Prostate gland (tissue), 2 donors: ENCODE data around the gene DCAF7.

Experiments used
- POLR2A ChIP-seq: fragments of 450-650 bp; IDR thresholded peaks from one replicate; pipeline ENCODE4 v1.6.1; 2016; ENCODE audit warnings: antibody characterized with exemption, mild to moderate bottlenecking
- POLR2AphosphoS5 ChIP-seq: sonication (generic); formaldehyde crosslinking; IDR thresholded peaks from one replicate; pipeline ENCODE4 v1.6.1; 2017; ENCODE audit warnings: antibody characterized with exemption
- TF ChIP-seq, protein P1 (sequence below), 4 experiments: fragments of 200-600 bp in 2 of 4; fragments of 450-650 bp in 2 of 4; sonication (generic) in 2 of 4; IDR thresholded peaks; 1 replicate in 3 of 4; 2 replicates in 1 of 4; pipeline ENCODE4 v1.5.1; 2016 to 2019; ENCODE audit warnings: antibody characterized with exemption in 4 of 4, mild to moderate bottlenecking in 2 of 4, moderate library complexity in 2 of 4

DNA sequence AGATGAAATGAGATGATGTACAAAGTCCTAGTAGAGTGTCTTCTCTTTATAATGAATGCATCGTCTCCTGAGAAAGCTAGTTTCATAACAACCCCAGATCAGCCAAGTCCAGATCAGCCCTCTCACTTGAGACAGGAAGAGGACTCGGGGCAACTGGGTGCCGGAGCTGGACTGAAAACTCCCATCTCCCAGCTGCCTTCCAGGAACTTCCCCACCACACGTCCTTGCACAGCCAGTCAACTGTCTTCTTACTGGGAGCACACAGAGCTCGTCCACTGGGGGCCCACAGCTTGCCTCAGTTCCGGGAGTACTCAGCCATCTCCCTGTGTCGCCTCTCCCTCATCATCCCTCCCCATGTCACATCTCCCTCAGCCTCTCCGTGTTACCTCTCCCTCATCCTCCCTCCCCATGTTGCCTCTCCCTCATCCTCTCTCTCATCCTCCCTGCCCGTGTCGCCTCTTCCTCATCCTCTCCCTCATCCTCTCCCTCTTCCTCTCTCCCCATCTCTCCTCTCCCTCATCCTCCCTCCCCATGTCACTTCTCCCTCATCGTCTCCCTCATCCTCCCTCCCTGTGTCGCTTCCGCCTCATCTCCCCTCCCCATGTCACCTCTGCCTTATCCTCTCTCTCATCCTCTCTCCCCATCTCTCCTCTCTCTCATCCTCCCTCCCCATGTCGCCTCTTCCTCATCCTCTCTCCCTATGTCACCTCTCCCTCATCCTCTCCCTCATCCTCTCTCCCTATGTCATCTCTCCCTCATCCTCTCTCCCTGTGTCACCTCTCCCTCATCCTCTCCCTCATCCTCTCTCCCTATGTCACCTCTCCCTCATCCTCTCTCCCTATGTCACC, 49.5 kb upstream of the DCAF7 start:
- TF ChIP-seq, protein P1, sequence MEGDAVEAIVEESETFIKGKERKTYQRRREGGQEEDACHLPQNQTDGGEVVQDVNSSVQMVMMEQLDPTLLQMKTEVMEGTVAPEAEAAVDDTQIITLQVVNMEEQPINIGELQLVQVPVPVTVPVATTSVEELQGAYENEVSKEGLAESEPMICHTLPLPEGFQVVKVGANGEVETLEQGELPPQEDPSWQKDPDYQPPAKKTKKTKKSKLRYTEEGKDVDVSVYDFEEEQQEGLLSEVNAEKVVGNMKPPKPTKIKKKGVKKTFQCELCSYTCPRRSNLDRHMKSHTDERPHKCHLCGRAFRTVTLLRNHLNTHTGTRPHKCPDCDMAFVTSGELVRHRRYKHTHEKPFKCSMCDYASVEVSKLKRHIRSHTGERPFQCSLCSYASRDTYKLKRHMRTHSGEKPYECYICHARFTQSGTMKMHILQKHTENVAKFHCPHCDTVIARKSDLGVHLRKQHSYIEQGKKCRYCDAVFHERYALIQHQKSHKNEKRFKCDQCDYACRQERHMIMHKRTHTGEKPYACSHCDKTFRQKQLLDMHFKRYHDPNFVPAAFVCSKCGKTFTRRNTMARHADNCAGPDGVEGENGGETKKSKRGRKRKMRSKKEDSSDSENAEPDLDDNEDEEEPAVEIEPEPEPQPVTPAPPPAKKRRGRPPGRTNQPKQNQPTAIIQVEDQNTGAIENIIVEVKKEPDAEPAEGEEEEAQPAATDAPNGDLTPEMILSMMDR (IDR thresholded peaks at IDR 0.05): no peak
- TF ChIP-seq POLR2AphosphoS5 (no peak), POLR2A (no peak)
